H9 (cell line): ENCODE data around the gene ANK2. TPM values are rescaled to one million over a fixed set of nuclear protein-coding genes. Genes with fewer than 3 reads are reported as not detected.

Source experiments
- DNase-seq: peaks from one replicate; pipeline ENCODE4 v3.0.0-alpha.2; 2017
- H2AFZ ChIP-seq: one replicate; pipeline ENCODE4 v1.6.1; 2013; ENCODE audit warnings: mild to moderate bottlenecking, low read length, control low read depth, moderate library complexity
- H2AK5ac ChIP-seq: 2 replicates; pipeline ENCODE4 v1.6.1; 2013; ENCODE audit warnings: low read length, control low read depth, mixed read lengths; ENCODE audit not compliant: insufficient read length
- H2BK120ac ChIP-seq: one replicate; pipeline ENCODE4 v1.6.1; 2013; ENCODE audit warnings: low read depth, mild to moderate bottlenecking, low read length, control low read depth, inconsistent platforms; ENCODE audit not compliant: poor library complexity, severe bottlenecking
- H2BK12ac ChIP-seq: 2 replicates; pipeline ENCODE4 v1.6.1; 2013; ENCODE audit warnings: low read length, control low read depth, mixed read lengths, low read depth; ENCODE audit not compliant: insufficient read length
- H2BK15ac ChIP-seq: 2 replicates; pipeline ENCODE4 v1.6.1; 2013; ENCODE audit warnings: low read depth, low read length, control low read depth
- H2BK20ac ChIP-seq: one replicate; pipeline ENCODE4 v1.6.1; 2013; ENCODE audit warnings: low read depth, mild to moderate bottlenecking, low read length, control low read depth, inconsistent platforms; ENCODE audit not compliant: poor library complexity, severe bottlenecking
- H2BK5ac ChIP-seq: 2 replicates; pipeline ENCODE4 v1.6.1; 2013; ENCODE audit warnings: low read length, control low read depth, mixed read lengths; ENCODE audit not compliant: insufficient read length
- H3K14ac ChIP-seq: 2 replicates; pipeline ENCODE4 v1.6.1; 2013; ENCODE audit warnings: low read length, control low read depth; ENCODE audit not compliant: insufficient read depth
- H3K18ac ChIP-seq: 2 replicates; pipeline ENCODE4 v1.6.1; 2013; ENCODE audit warnings: low read depth, mild to moderate bottlenecking, mixed read lengths, low read length, control low read depth; ENCODE audit not compliant: insufficient read length
- H3K23ac ChIP-seq: 2 replicates; pipeline ENCODE4 v1.6.1; 2013; ENCODE audit warnings: low read length, control low read depth, mixed read lengths, low read depth; ENCODE audit not compliant: insufficient read length
- H3K23me2 ChIP-seq: 2 replicates; pipeline ENCODE4 v1.6.1; 2013; ENCODE audit warnings: low read depth, mild to moderate bottlenecking, mixed read lengths, low read length, control low read depth; ENCODE audit not compliant: insufficient read length, poor library complexity, severe bottlenecking
- H3K27ac ChIP-seq: 2 replicates; pipeline ENCODE4 v1.5.1; 2013; ENCODE audit warnings: low read length, control low read depth, mixed read lengths, low read depth; ENCODE audit not compliant: insufficient read length
- H3K27me3 ChIP-seq: 2 replicates; pipeline ENCODE4 v1.6.1; 2013; ENCODE audit warnings: low read length, control low read depth, inconsistent platforms; ENCODE audit not compliant: insufficient read depth
- H3K4ac ChIP-seq: 2 replicates; pipeline ENCODE4 v1.6.1; 2013; ENCODE audit warnings: low read depth, mild to moderate bottlenecking, control low read depth, inconsistent platforms, low read length, moderate library complexity
- H3K4me1 ChIP-seq: 2 replicates; pipeline ENCODE4 v1.6.1; 2013; ENCODE audit warnings: low read length, control low read depth, inconsistent platforms; ENCODE audit not compliant: insufficient read depth
- H3K4me2 ChIP-seq: 2 replicates; pipeline ENCODE4 v1.6.1; 2013; ENCODE audit warnings: low read length, control low read depth, mixed read lengths; ENCODE audit not compliant: insufficient read length, insufficient read depth
- H3K56ac ChIP-seq: 2 replicates; pipeline ENCODE4 v1.6.1; 2013; ENCODE audit warnings: low read depth, mild to moderate bottlenecking, mixed read lengths, low read length, control low read depth; ENCODE audit not compliant: insufficient read length
- H3K79me1 ChIP-seq: 2 replicates; pipeline ENCODE4 v1.6.1; 2013; ENCODE audit warnings: low read depth, mild to moderate bottlenecking, moderate library complexity, low read length, control low read depth, inconsistent platforms; ENCODE audit not compliant: insufficient read depth, poor library complexity, severe bottlenecking
- H3K79me2 ChIP-seq: 2 replicates; pipeline ENCODE4 v1.6.1; 2013; ENCODE audit warnings: low read length, control low read depth, inconsistent platforms; ENCODE audit not compliant: insufficient read depth
- H3K9ac ChIP-seq: 2 replicates; pipeline ENCODE4 v1.6.1; 2013; ENCODE audit warnings: low read length, control low read depth, mixed read lengths; ENCODE audit not compliant: insufficient read length; ENCODE audit errors: extremely low read depth
- H3K9me3 ChIP-seq: one replicate; pipeline ENCODE4 v1.6.1; 2013; ENCODE audit warnings: low read depth, low read length, inconsistent platforms; ENCODE audit not compliant: control insufficient read depth
- H3T11ph ChIP-seq: one replicate; pipeline ENCODE4 v1.6.1; 2013; ENCODE audit warnings: mild to moderate bottlenecking, low read length, control low read depth, inconsistent platforms
- H4K20me1 ChIP-seq: one replicate; pipeline ENCODE4 v1.6.1; 2013; ENCODE audit not compliant: control insufficient read depth, insufficient read length, insufficient read depth
- H4K5ac ChIP-seq: 2 replicates; pipeline ENCODE4 v1.6.1; 2013; ENCODE audit warnings: low read depth, mild to moderate bottlenecking, mixed read lengths, low read length, control low read depth; ENCODE audit not compliant: insufficient read length
- H4K8ac ChIP-seq: replicated peaks from 2 replicates; pipeline ENCODE4 v1.6.1; 2013; ENCODE audit warnings: low read length, control low read depth, mixed read lengths, low read depth; ENCODE audit not compliant: insufficient read length
- H4K91ac ChIP-seq: 2 replicates; pipeline ENCODE4 v1.6.1; 2013; ENCODE audit warnings: low read depth, mild to moderate bottlenecking, moderate library complexity, mixed read lengths, low read length, control low read depth; ENCODE audit not compliant: insufficient read length
- H3K27ac Mint-ChIP-seq, 3 experiments: 2 replicates in 2 of 3; 3 replicates in 1 of 3; pipeline ENCODE4 v1.8.0; 2020 to 2021; ENCODE audit warnings: mixed read lengths in 3 of 3, mild to moderate bottlenecking in 1 of 3, moderate library complexity in 1 of 3
- H3K27me3 Mint-ChIP-seq: 2 replicates; pipeline ENCODE4 v1.8.0; 2021; ENCODE audit warnings: low read depth, mild to moderate bottlenecking, moderate library complexity, mixed read lengths
- H3K36me3 Mint-ChIP-seq, 3 experiments: 2 replicates in 2 of 3; 3 replicates in 1 of 3; pipeline ENCODE4 v1.8.0; 2020 to 2021; ENCODE audit warnings: low read depth in 3 of 3, mixed read lengths in 3 of 3; ENCODE audit not compliant: insufficient read depth in 1 of 3
- H3K4me1 Mint-ChIP-seq, 2 experiments: 2 replicates each; pipeline ENCODE4 v1.8.0; 2020; ENCODE audit warnings: mixed read lengths in 2 of 2
- H3K4me3 Mint-ChIP-seq, 2 experiments: 2 replicates in 1 of 2; 3 replicates in 1 of 2; pipeline ENCODE4 v1.8.0; 2020 to 2021; ENCODE audit warnings: mild to moderate bottlenecking in 2 of 2, mixed read lengths in 2 of 2, moderate library complexity in 1 of 2
- H3K9me3 Mint-ChIP-seq, 2 experiments: 2 replicates in 1 of 2; 3 replicates in 1 of 2; pipeline ENCODE4 v1.8.0; 2020; ENCODE audit warnings: mild to moderate bottlenecking in 2 of 2, mixed read lengths in 2 of 2, moderate library complexity in 1 of 2
- CTCF ChIP-seq: fragments of 200-600 bp; sonication (generic); conservative IDR thresholded peaks from 3 replicates; pipeline ENCODE4 v1.8.0; 2021; ENCODE audit warnings: antibody characterized with exemption, mild to moderate bottlenecking
- total RNA-seq: library from RNA; stranded (reverse); gene quantifications from 2 replicates; pipeline ENCODE4 v1.2.1, GENCODE V29; 2021

ANK2 gene
- total RNA-seq, 1 experiment from 2014 or later: 36.8 TPM

GRCh38 chr4:113053883-113054282 is 4.4 kb downstream of the ANK2 start:
- Histone ChIP-seq H4K91ac (no peak overlapping the region), H4K8ac (no peak overlapping the region), H4K5ac (no peak overlapping the region), H2AFZ (no peak overlapping the region), H2BK120ac (no peak overlapping the region), H2BK12ac (no peak overlapping the region), H4K20me1 (no peaks in the 10 kb centered on the region), H3K18ac (no peak overlapping the region), H3K14ac (no peak overlapping the region), H2BK15ac (no peak overlapping the region), H3K4ac (no peak overlapping the region), H3K23me2 (no peaks in the 10 kb centered on the region), H3K23ac (no peak overlapping the region), H2BK20ac (no peak overlapping the region), H3K27ac (no peak overlapping the region), H3T11ph (no peak overlapping the region), H2BK5ac (no peak overlapping the region), H3K9me3 (no peaks in the 10 kb centered on the region), H3K56ac (no peak overlapping the region), H3K9ac (no peak overlapping the region), H2AK5ac (no peak overlapping the region), H3K4me2 (no peak overlapping the region), H3K27me3 (no peaks in the 10 kb centered on the region), H3K79me2 (no peaks in the 10 kb centered on the region), H3K4me1 (peaks cover 6% of the 10 kb centered on the region; the same call in 1 of the 2 replicates), H3K79me1 (no peaks in the 10 kb centered on the region)
- no peak for TF ChIP-seq CTCF
- H3K36me3 Mint-ChIP-seq: peaks cover 0 to 4% (median 0%) of the 10 kb centered on the region in 3 experiments; a peak in 3 of 7 replicates
- no peaks in the 10 kb centered on the region for H3K9me3 Mint-ChIP-seq
- H3K27me3 Mint-ChIP-seq: no peaks in the 10 kb centered on the region
- no peak overlapping the region for H3K4me3 Mint-ChIP-seq
- peak overlapping the region in 1 of 3 experiments; percentile 58; a peak in 1 of 7 replicates for H3K27ac Mint-ChIP-seq
- DNase-seq: no peak
- peaks cover 24 to 30% of the 10 kb centered on the region in 2 experiments for H3K4me1 Mint-ChIP-seq
